ENCODE results near the gene CHRDL1.

DNA sequence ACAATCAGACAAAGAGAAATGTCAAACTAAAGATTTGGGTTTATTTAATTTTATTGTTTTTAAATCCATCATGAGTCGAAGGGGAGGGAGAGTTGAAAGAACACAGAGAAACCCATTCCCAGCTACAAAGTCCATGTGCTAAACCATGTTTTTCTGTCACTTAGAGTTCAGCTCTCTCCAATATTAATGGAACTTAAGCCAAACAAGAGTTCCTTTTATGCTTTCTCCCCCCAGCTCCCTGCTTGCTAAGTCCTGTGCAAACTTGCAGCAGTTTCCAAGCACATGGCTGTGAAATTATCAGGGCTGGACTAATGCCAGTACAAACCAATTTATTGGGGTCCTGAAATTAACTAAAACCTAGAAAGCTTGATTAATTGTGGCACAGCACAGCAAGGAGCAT lies 9.7 kb upstream of the CHRDL1 start:
- TF ChIP-seq POLR2AphosphoS5 (IDR thresholded peaks at IDR 0.05; ENCODE audit: borderline replicate concordance, low read depth, low read length) (no peak), EZH2 (IDR thresholded peaks at IDR 0.05) (no peak), FOXP2 (optimal IDR thresholded peaks at IDR 0.05; ENCODE audit: control extremely low read depth, extremely low read length, insufficient read depth) (no peak)
